ENCODE measurements around the gene ECHDC3.

Gene ECHDC3

GRCh38 chr10:11745045-11745444, 2.9 kb downstream of the ECHDC3 start:
- H3K27ac ChIP-seq (ENCODE audit: low read depth, low read length, poor library complexity, severe bottlenecking), result no peak overlapping the region
- no peak for TF ChIP-seq CTCF (IDR thresholded peaks at IDR 0.05; ENCODE audit: low read length)
- TF ChIP-seq EZH2 (IDR thresholded peaks at IDR 0.05; ENCODE audit: borderline replicate concordance, low read length), result no peak
- no peaks in the 10 kb centered on the region for H4K20me1 ChIP-seq (ENCODE audit: insufficient read depth, low read length)

GRCh38 chr10:11746883-11747539, 4.8 kb downstream of the ECHDC3 start:
- Histone ChIP-seq H2AFZ (ENCODE audit: low read length) (no peak overlapping the region), H3K9ac (ENCODE audit: low read length) (no peak overlapping the region), H3F3A (ENCODE audit: insufficient read depth, low read length) (no peaks in the 10 kb centered on the region), H3K4me2 (ENCODE audit: low read length) (no peak overlapping the region), H4K20me1 (ENCODE audit: insufficient read depth, low read length) (no peaks in the 10 kb centered on the region), H3K36me3 (ENCODE audit: insufficient read depth, low read length) (no peaks in the 10 kb centered on the region), H3K4me3 (ENCODE audit: low read depth, low read length, poor library complexity, severe bottlenecking) (no peak overlapping the region), H3K27ac (ENCODE audit: low read depth, low read length, poor library complexity, severe bottlenecking) (no peak overlapping the region), H3K9me2 (ENCODE audit: low read depth, low read length) (no peaks in the 10 kb centered on the region), H3K9me3 (ENCODE audit: low read length) (no peaks in the 10 kb centered on the region), H3K27me3 (ENCODE audit: insufficient read depth, low read length) (no peaks in the 10 kb centered on the region), H3K4me1 (ENCODE audit: insufficient read depth, low read length, severe bottlenecking) (peaks cover 5% of the 10 kb centered on the region), H3K79me2 (ENCODE audit: insufficient read depth, low read length) (no peaks in the 10 kb centered on the region)
- TF ChIP-seq EZH2 (IDR thresholded peaks at IDR 0.05; ENCODE audit: borderline replicate concordance, low read length), result no peak
- TF ChIP-seq CTCF (IDR thresholded peaks at IDR 0.05; ENCODE audit: low read length), result no peak

More at GRCh38 chr10:11745045-11745444, 2.9 kb downstream of the ECHDC3 start:
- Histone ChIP-seq H2AFZ (ENCODE audit: low read length) (no peak overlapping the region), H3K9me3 (ENCODE audit: low read length) (no peaks in the 10 kb centered on the region), H3K9me2 (ENCODE audit: low read depth, low read length) (no peaks in the 10 kb centered on the region), H3K4me1 (ENCODE audit: insufficient read depth, low read length, severe bottlenecking) (peaks cover 10% of the 10 kb centered on the region), H3K27me3 (ENCODE audit: insufficient read depth, low read length) (no peaks in the 10 kb centered on the region), H3K4me2 (ENCODE audit: low read length) (no peak overlapping the region), H3K79me2 (ENCODE audit: insufficient read depth, low read length) (no peaks in the 10 kb centered on the region), H3F3A (ENCODE audit: insufficient read depth, low read length) (no peaks in the 10 kb centered on the region), H3K36me3 (ENCODE audit: insufficient read depth, low read length) (no peaks in the 10 kb centered on the region), H3K4me3 (ENCODE audit: low read depth, low read length, poor library complexity, severe bottlenecking) (no peak overlapping the region), H3K9ac (ENCODE audit: low read length) (no peak overlapping the region)

GRCh38 chr10:11748866-11749265, 6.7 kb downstream of the ECHDC3 start:
- no peaks in the 10 kb centered on the region for H3K4me1 ChIP-seq (ENCODE audit: insufficient read depth, low read length, severe bottlenecking)
- no peaks in the 10 kb centered on the region for H3K27me3 ChIP-seq (ENCODE audit: insufficient read depth, low read length)
- no peak overlapping the region for H3K4me2 ChIP-seq (ENCODE audit: low read length)
- no peaks in the 10 kb centered on the region for H3F3A ChIP-seq (ENCODE audit: insufficient read depth, low read length)
- no peak overlapping the region for H3K9ac ChIP-seq (ENCODE audit: low read length)
- H4K20me1 ChIP-seq (ENCODE audit: insufficient read depth, low read length), result no peaks in the 10 kb centered on the region
- H3K36me3 ChIP-seq (ENCODE audit: insufficient read depth, low read length), result no peaks in the 10 kb centered on the region
- H3K9me3 ChIP-seq (ENCODE audit: low read length), result no peaks in the 10 kb centered on the region
- no peaks in the 10 kb centered on the region for H3K9me2 ChIP-seq (ENCODE audit: low read depth, low read length)
- TF ChIP-seq EZH2 (IDR thresholded peaks at IDR 0.05; ENCODE audit: borderline replicate concordance, low read length) (no peak), CTCF (IDR thresholded peaks at IDR 0.05; ENCODE audit: low read length) (no peak)
- H3K4me3 ChIP-seq (ENCODE audit: low read depth, low read length, poor library complexity, severe bottlenecking), result no peak overlapping the region
- no peaks in the 10 kb centered on the region for H3K79me2 ChIP-seq (ENCODE audit: insufficient read depth, low read length)
- H3K27ac ChIP-seq (ENCODE audit: low read depth, low read length, poor library complexity, severe bottlenecking), result no peak overlapping the region
- H2AFZ ChIP-seq (ENCODE audit: low read length), result no peak overlapping the region

Data from OCI-LY1 (cell line).